Keratinocyte (primary cell): ENCODE data around the gene S100A2. TPM values are rescaled to one million over a fixed set of nuclear protein-coding genes. Genes with fewer than 3 reads are reported as not detected.

Experiments used
- DNase-seq: peaks from one replicate; pipeline ENCODE4 v3.0.0-alpha.2; 2011; ENCODE audit warnings: low read depth, missing footprints, low spot score
- FAIRE-seq: peaks from 2 replicates; lab custom pipeline; 2011; peaks lifted over from hg19 to GRCh38; lab: Jason Lieb, UNC
- H2AFZ ChIP-seq: 2 replicates; pipeline ENCODE4 v1.6.0; 2012; ENCODE audit warnings: low read length, control low read depth, inconsistent platforms; ENCODE audit not compliant: control insufficient read depth
- H3K27ac ChIP-seq: 2 replicates; pipeline ENCODE4 v1.5.1; 2011; ENCODE audit warnings: low read length; ENCODE audit not compliant: control insufficient read depth, insufficient read depth
- H3K27me3 ChIP-seq: 3 replicates; pipeline ENCODE4 v1.6.0; 2011; ENCODE audit warnings: low read length; ENCODE audit not compliant: control insufficient read depth, insufficient read depth; ENCODE audit errors: extremely low read depth
- H3K36me3 ChIP-seq, 2 experiments: 2 replicates in 1 of 2; 3 replicates in 1 of 2; pipeline ENCODE4 v1.5.1; 2011; ENCODE audit warnings: low read length in 2 of 2, mild to moderate bottlenecking in 1 of 2; ENCODE audit not compliant: control insufficient read depth in 2 of 2, insufficient read depth in 2 of 2; ENCODE audit errors: extremely low read depth in 1 of 2
- H3K4me1 ChIP-seq: 3 replicates; pipeline ENCODE4 v1.5.1; 2011; ENCODE audit warnings: low read length; ENCODE audit not compliant: control insufficient read depth, insufficient read depth; ENCODE audit errors: extremely low read depth
- H3K4me2 ChIP-seq: 3 replicates; pipeline ENCODE4 v1.6.0; 2011; ENCODE audit warnings: low read depth, low read length; ENCODE audit not compliant: control insufficient read depth, insufficient read depth; ENCODE audit errors: extremely low read depth
- H3K4me3 ChIP-seq, 3 experiments: fragments of 200-600 bp in 1 of 3; sonication (generic) in 1 of 3; 2 replicates in 2 of 3; 3 replicates in 1 of 3; pipeline ENCODE4 v1.5.1; 2011 to 2016; ENCODE audit warnings: low read length in 3 of 3, mild to moderate bottlenecking in 3 of 3, control low read depth in 2 of 3, inconsistent platforms in 1 of 3, low read depth in 1 of 3, mixed read lengths in 1 of 3, mixed run types in 1 of 3, moderate library complexity in 1 of 3; ENCODE audit not compliant: control insufficient read depth in 2 of 3, insufficient read depth in 2 of 3; ENCODE audit errors: extremely low read depth in 1 of 3
- H3K79me2 ChIP-seq: 2 replicates; pipeline ENCODE4 v1.6.0; 2012; ENCODE audit warnings: low read length; ENCODE audit not compliant: control insufficient read depth, insufficient read depth
- H3K9ac ChIP-seq: 3 replicates; pipeline ENCODE4 v1.6.0; 2011; ENCODE audit warnings: low read length; ENCODE audit not compliant: control insufficient read depth, insufficient read depth; ENCODE audit errors: extremely low read depth
- H3K9me1 ChIP-seq: 3 replicates; pipeline ENCODE4 v1.6.0; 2011; ENCODE audit warnings: low read length; ENCODE audit not compliant: control insufficient read depth, insufficient read depth; ENCODE audit errors: extremely low read depth
- H3K9me3 ChIP-seq: 2 replicates; pipeline ENCODE4 v1.5.1; 2012; ENCODE audit warnings: low read depth, low read length; ENCODE audit not compliant: control insufficient read depth
- H4K20me1 ChIP-seq: 3 replicates; pipeline ENCODE4 v1.6.0; 2011; ENCODE audit warnings: low read length; ENCODE audit not compliant: control insufficient read depth, insufficient read depth; ENCODE audit errors: extremely low read depth
- CTCF ChIP-seq, 3 experiments: IDR thresholded peaks in 1 of 3; conservative IDR thresholded peaks in 1 of 3; optimal IDR thresholded peaks in 1 of 3; 2 replicates in 2 of 3; 3 replicates in 1 of 3; pipeline versions ENCODE3 to v1.5.1; 2011; ENCODE audit warnings: low read length in 3 of 3, mild to moderate bottlenecking in 3 of 3, moderate library complexity in 2 of 3, control low read depth in 1 of 3, inconsistent platforms in 1 of 3; ENCODE audit not compliant: insufficient read depth in 2 of 3; ENCODE audit errors: extremely low read depth in 1 of 3
- EZH2 ChIP-seq: IDR thresholded peaks from one replicate; pipeline ENCODE4 v1.6.1; 2012; ENCODE audit warnings: inconsistent platforms, mild to moderate bottlenecking, low read length, moderate library complexity
- dilution Hi-C: fragments of 300-500 bp; cut with MboI; formaldehyde crosslinking; loops from one replicate; pipeline ENCODE4 v1.7.0; 2020; ENCODE audit warnings: low sequenced_read_pairs; ENCODE audit not compliant: extremely low pct_ligation_motif_present
- polyA plus RNA-seq, 5 experiments: library from polyadenylated mRNA; depleted of rRNA in 3 of 5; stranded (reverse) in 3 of 5; stranded (forward) in 1 of 5; unstranded in 1 of 5; fragments of >200 nt; gene quantifications; 1 replicate in 1 of 5; 2 replicates in 3 of 5; 3 replicates in 1 of 5; pipeline versions ENCODE4 v1.2.1 to v1.2.3, GENCODE V29; 2011 to 2012; ENCODE audit warnings: missing spikeins in 2 of 5, low read depth in 1 of 5, low replicate concordance in 1 of 5

Gene S100A2
- polyA plus RNA-seq, 1 donor (not counting 4 experiments of a cell fraction or from before 2014, with no cell fraction given), result 12,757 TPM

- H2AFZ ChIP-seq, result no peak overlapping the region
- H3K9ac ChIP-seq, result no peak overlapping the region
- FAIRE-seq, result no peak
- H3K4me1 ChIP-seq, result peaks cover 8% of the 10 kb centered on the region
- H3K27me3 ChIP-seq, result no peaks in the 10 kb centered on the region
- DNase-seq, result no peak
- dilution Hi-C loops, result no loop called here
- no peak for TF ChIP-seq CTCF (optimal IDR thresholded peaks at IDR 0.05 in 1 of 3, IDR thresholded peaks at IDR 0.05 in 1 of 3, conservative IDR thresholded peaks at IDR 0.05 in 1 of 3; ENCODE audit: extremely low read depth in 1 of 3, insufficient read depth in 2 of 3, low read length in 3 of 3)
- TF ChIP-seq EZH2, result no peak
- no peak overlapping the region for H3K27ac ChIP-seq
- no peaks in the 10 kb centered on the region for H4K20me1 ChIP-seq
- no peak overlapping the region for H3K4me2 ChIP-seq
- peaks cover 18 to 31% of the 10 kb centered on the region in 2 experiments for H3K36me3 ChIP-seq
- no peak overlapping the region for H3K4me3 ChIP-seq
- H3K79me2 ChIP-seq, result no peaks in the 10 kb centered on the region
- H3K9me3 ChIP-seq, result no peaks in the 10 kb centered on the region
- H3K9me1 ChIP-seq, result no peaks in the 10 kb centered on the region
Observed at GRCh38 chr1:153556348-153556747, 9.3 kb downstream of the S100A2 start.

GRCh38 chr1:153553830-153554541, 11.7 kb downstream of the S100A2 start:
- H3K27ac ChIP-seq, result no peak overlapping the region

More at GRCh38 chr1:153553830-153554541, 11.7 kb downstream of the S100A2 start:
- Histone ChIP-seq H3K27me3 (no peaks in the 10 kb centered on the region), H3K79me2 (no peaks in the 10 kb centered on the region), H3K4me3 (no peak overlapping the region), H3K9ac (no peak overlapping the region), H3K9me3 (no peaks in the 10 kb centered on the region), H2AFZ (no peak overlapping the region), H4K20me1 (no peaks in the 10 kb centered on the region), H3K4me1 (peaks cover 31% of the 10 kb centered on the region), H3K36me3 (peaks cover 17 to 33% of the 10 kb centered on the region in 2 experiments), H3K4me2 (no peak overlapping the region), H3K9me1 (no peaks in the 10 kb centered on the region)
- TF ChIP-seq CTCF (optimal IDR thresholded peaks at IDR 0.05 in 1 of 3, IDR thresholded peaks at IDR 0.05 in 1 of 3, conservative IDR thresholded peaks at IDR 0.05 in 1 of 3; ENCODE audit: extremely low read depth in 1 of 3, insufficient read depth in 2 of 3, low read length in 3 of 3) (no peak), EZH2 (no peak)
- DNase-seq (no peak), FAIRE-seq (no peak)
- dilution Hi-C loops, result no loop called here
